MM.1S (cell line): ENCODE measurements around the gene MFSD2A.

ENCODE experiments used
- DNase-seq: peaks from one replicate; pipeline ENCODE4 v3.0.0-alpha.2; 2015
- H2AFZ ChIP-seq: fragments of 300-600 bp; sonication (generic); 2 replicates; pipeline ENCODE4 v1.6.0; 2016; ENCODE audit warnings: antibody characterized with exemption, low read length
- H3F3A ChIP-seq: fragments of 300-600 bp; sonication (generic); 2 replicates; pipeline ENCODE4 v1.6.1; 2016; ENCODE audit warnings: mild to moderate bottlenecking, antibody characterized with exemption, low read length, moderate library complexity, mixed read lengths; ENCODE audit not compliant: insufficient read depth
- H3K27ac ChIP-seq: fragments of 300-600 bp; sonication (generic); 2 replicates; pipeline ENCODE4 v1.5.1; 2016; ENCODE audit warnings: mild to moderate bottlenecking, low read length
- H3K27me3 ChIP-seq: fragments of 300-600 bp; sonication (generic); replicated peaks from 2 replicates; pipeline ENCODE4 v1.6.0; 2016; ENCODE audit warnings: low read length; ENCODE audit not compliant: insufficient read depth
- H3K36me3 ChIP-seq: fragments of 300-600 bp; sonication (generic); replicated peaks from 2 replicates; pipeline ENCODE4 v1.6.1; 2016; ENCODE audit warnings: mild to moderate bottlenecking, low read length, mixed read lengths; ENCODE audit not compliant: insufficient read depth
- H3K4me1 ChIP-seq: fragments of 300-600 bp; sonication (generic); 2 replicates; pipeline ENCODE4 v1.6.1; 2016; ENCODE audit warnings: low read length, mixed read lengths
- H3K4me2 ChIP-seq: fragments of 300-600 bp; sonication (generic); 2 replicates; pipeline ENCODE4 v1.6.0; 2016; ENCODE audit warnings: low read depth, low read length
- H3K4me3 ChIP-seq: fragments of 300-600 bp; sonication (generic); 2 replicates; pipeline ENCODE4 v1.5.1; 2016; ENCODE audit warnings: low read length, mixed read lengths
- H3K79me2 ChIP-seq: fragments of 300-600 bp; sonication (generic); 2 replicates; pipeline ENCODE4 v1.6.1; 2016; ENCODE audit warnings: mixed run types, low read length, mixed read lengths
- H3K9ac ChIP-seq: fragments of 300-600 bp; sonication (generic); 2 replicates; pipeline ENCODE4 v1.6.1; 2016; ENCODE audit warnings: low read length, mixed read lengths
- H3K9me2 ChIP-seq: fragments of 300-600 bp; sonication (generic); replicated peaks from 2 replicates; pipeline ENCODE4 v1.6.1; 2016; ENCODE audit warnings: mild to moderate bottlenecking, low read length, mixed read lengths; ENCODE audit not compliant: insufficient read depth
- H3K9me3 ChIP-seq: fragments of 300-600 bp; sonication (generic); replicated peaks from 2 replicates; pipeline ENCODE4 v1.6.1; 2016; ENCODE audit warnings: mild to moderate bottlenecking, low read length, mixed read lengths; ENCODE audit not compliant: insufficient read depth
- H4K20me1 ChIP-seq: fragments of 300-600 bp; sonication (generic); 2 replicates; pipeline ENCODE4 v1.6.1; 2016; ENCODE audit warnings: mild to moderate bottlenecking, low read length, moderate library complexity, mixed read lengths; ENCODE audit not compliant: insufficient read depth
- CTCF ChIP-seq: fragments of 300-600 bp; sonication (generic); IDR thresholded peaks from 2 replicates; pipeline ENCODE4 v1.5.1; 2016; ENCODE audit warnings: antibody characterized with exemption, low read length, mixed read lengths
- EZH2 ChIP-seq: fragments of 300-600 bp; sonication (generic); optimal IDR thresholded peaks from 2 replicates; pipeline ENCODE3; 2017; ENCODE audit warnings: low read depth, mild to moderate bottlenecking, antibody characterized with exemption, low read length, mixed read lengths
- EZH2phosphoT487 ChIP-seq: fragments of 300-600 bp; sonication (generic); IDR thresholded peaks from 2 replicates; pipeline ENCODE4 v1.6.1; 2018; ENCODE audit warnings: antibody characterized with exemption, low read length

MFSD2A gene

GRCh38 chr1:39926343-39926793 is 28.6 kb upstream of the MFSD2A start:
- H3K4me3 ChIP-seq: no peak overlapping the region
- no peak overlapping the region for H3K9ac ChIP-seq
- no peak for DNase-seq
- no peaks in the 10 kb centered on the region for H3K9me3 ChIP-seq
- H3K27ac ChIP-seq: no peak overlapping the region
- H4K20me1 ChIP-seq: no peaks in the 10 kb centered on the region
- no peaks in the 10 kb centered on the region for H3K9me2 ChIP-seq
- no peaks in the 10 kb centered on the region for H3K4me1 ChIP-seq
- TF ChIP-seq CTCF: no peak
- no peak for TF ChIP-seq EZH2phosphoT487
- TF ChIP-seq EZH2: no peak
- H3F3A ChIP-seq: no peaks in the 10 kb centered on the region
- H3K79me2 ChIP-seq: no peaks in the 10 kb centered on the region
- no peaks in the 10 kb centered on the region for H3K27me3 ChIP-seq
- H2AFZ ChIP-seq: no peak overlapping the region
- no peaks in the 10 kb centered on the region for H3K36me3 ChIP-seq
- no peak overlapping the region for H3K4me2 ChIP-seq

- no peak for DNase-seq
- Histone ChIP-seq H2AFZ (no peak overlapping the region), H3K9me3 (no peaks in the 10 kb centered on the region), H3K27me3 (no peaks in the 10 kb centered on the region), H3K27ac (no peak overlapping the region), H3K4me3 (no peak overlapping the region), H3K4me2 (no peak overlapping the region), H3F3A (no peaks in the 10 kb centered on the region), H3K36me3 (no peaks in the 10 kb centered on the region), H3K79me2 (no peaks in the 10 kb centered on the region), H3K4me1 (no peaks in the 10 kb centered on the region), H4K20me1 (no peaks in the 10 kb centered on the region), H3K9ac (no peak overlapping the region), H3K9me2 (no peaks in the 10 kb centered on the region)
- no peak for TF ChIP-seq EZH2
- no peak for TF ChIP-seq CTCF
- TF ChIP-seq EZH2phosphoT487: no peak
Observed at GRCh38 chr1:39926820-39927219, 28.1 kb upstream of the MFSD2A start.

- Histone ChIP-seq H3K4me1 (no peaks in the 10 kb centered on the region), H3K4me2 (no peak overlapping the region), H4K20me1 (no peaks in the 10 kb centered on the region), H3K27me3 (no peaks in the 10 kb centered on the region), H3K4me3 (no peak overlapping the region), H3K27ac (no peak overlapping the region), H3K36me3 (no peaks in the 10 kb centered on the region), H3K9me2 (no peaks in the 10 kb centered on the region), H3K9me3 (no peaks in the 10 kb centered on the region), H2AFZ (no peak overlapping the region), H3K79me2 (no peaks in the 10 kb centered on the region), H3F3A (no peaks in the 10 kb centered on the region), H3K9ac (no peak overlapping the region)
- no peak for TF ChIP-seq EZH2phosphoT487
- no peak for TF ChIP-seq EZH2
- TF ChIP-seq CTCF: no peak
- DNase-seq: no peak
Observed at GRCh38 chr1:39927538-39927937, 27.4 kb upstream of the MFSD2A start.
